ENCODE measurements around the gene QSER1. TPM values are rescaled to one million over a fixed set of nuclear protein-coding genes. Genes with fewer than 3 reads are reported as not detected.

Gene QSER1
- total and polyA plus RNA-seq, 10 of the 15 experiments (the other 5 are each of a cell fraction or from before 2014, with no cell fraction given): 2.1 to 15.0 (median 9.4) TPM

- TF ChIP-seq ZNF217 (IDR thresholded peaks at IDR 0.05) (no peak), CBX3 (IDR thresholded peaks at IDR 0.05; ENCODE audit: borderline replicate concordance, low read depth) (no peak), POLR2AphosphoS2 (IDR thresholded peaks at IDR 0.05; ENCODE audit: low read depth, low read length) (no peak), KDM1A (IDR thresholded peaks at IDR 0.05; ENCODE audit: borderline replicate concordance) (no peak)
Measured at GRCh38 chr11:32908619-32909018, 16.0 kb downstream of the QSER1 start (continued).

- WGBS (ENCODE audit: insufficient coverage, insufficient replicate concordance, low lambda C conversion rate, missing lambda C conversion rate): 99% methylated on average over 3 of the region's 3 CpGs
- no TSS peak for BruUV-seq (replicated peaks)
- H3K79me2 ChIP-seq (ENCODE audit: control insufficient read depth, insufficient read depth, low read length): peaks cover 28% of the 10 kb centered on the region
- ChIA-PET POLR2A (interaction anchor here (0.8 kb wide), 1 partner anchor 38 kb away, joined by 3 read pairs; no protein-coding TSS in a partner anchor), SMC1A (ENCODE audit: uncharacterized antibody, unreplicated experiment) (no interaction called here), CTCF (no interaction called here), RAD21 (ENCODE audit: unreplicated experiment) (no interaction called here)
- no peak overlapping the region for H3K27ac ChIP-seq (ENCODE audit: control insufficient read depth, insufficient read depth)
- H3K36me3 ChIP-seq (ENCODE audit: control insufficient read depth in 2 of 2, insufficient read depth in 2 of 2, low read length in 1 of 2): no peaks in the 10 kb centered on the region; a peak in 1 of 4 replicates
- no peak overlapping the region for H3K4me2 ChIP-seq (ENCODE audit: control insufficient read depth, insufficient read depth)
- no peak overlapping the region for H3K9ac ChIP-seq (ENCODE audit: control insufficient read depth, insufficient read depth, low read length)
- no peaks in the 10 kb centered on the region for H3K4me1 ChIP-seq (ENCODE audit: control insufficient read depth, insufficient read depth, low read length)
- H2AFZ ChIP-seq (ENCODE audit: control insufficient read depth, low read depth, low read length): no peak overlapping the region
- no peak overlapping the region for H3K4me3 ChIP-seq
- DNase-seq (ENCODE audit: low read depth, low spot score): no peak
- in situ Hi-C loops (cut with MboI): no loop called here
- H3K9me3 ChIP-seq (replicated peaks; ENCODE audit: control insufficient read depth, insufficient read depth, low read length): peaks cover 2% of the 10 kb centered on the region; the same call in 1 of the 3 replicates
- intact Hi-C loops (cut with micrococcal nuclease; ENCODE audit: unreplicated experiment): no loop called here
- TF ChIP-seq RB1 (IDR thresholded peaks at IDR 0.05; ENCODE audit: borderline replicate concordance) (no peak), SP1 (IDR thresholded peaks at IDR 0.05; ENCODE audit: low read depth, low read length) (no peak), CHD1 (IDR thresholded peaks at IDR 0.05; ENCODE audit: low read depth, low read length) (no peak), MTA2 (IDR thresholded peaks at IDR 0.05; ENCODE audit: low read depth) (no peak), ZNF207 (IDR thresholded peaks at IDR 0.05; ENCODE audit: borderline replicate concordance) (no peak), BRCA1 (IDR thresholded peaks at IDR 0.05; ENCODE audit: low read depth, low read length) (no peak), TBL1XR1 (IDR thresholded peaks at IDR 0.05; ENCODE audit: low read depth, low read length) (no peak), GABPA (IDR thresholded peaks at IDR 0.05; ENCODE audit: low read depth) (no peak), JUND (IDR thresholded peaks at IDR 0.05; ENCODE audit: low read depth, low read length) (no peak), CHD2 (IDR thresholded peaks at IDR 0.05; ENCODE audit: borderline replicate concordance, low read depth, low read length) (no peak), YBX1 (IDR thresholded peaks at IDR 0.05) (no peak), TARDBP (IDR thresholded peaks at IDR 0.05; ENCODE audit: borderline replicate concordance) (no peak), MTA3 (IDR thresholded peaks at IDR 0.05; ENCODE audit: borderline replicate concordance, low read length) (no peak), BCL11A (IDR thresholded peaks at IDR 0.05; ENCODE audit: low read depth, low read length) (no peak), WRNIP1 (IDR thresholded peaks at IDR 0.05; ENCODE audit: borderline replicate concordance, low read depth, low read length) (no peak), HCFC1 (IDR thresholded peaks at IDR 0.05; ENCODE audit: low read length) (no peak), PAX5 (IDR thresholded peaks at IDR 0.05; ENCODE audit: borderline replicate concordance, low read depth, low read length) (no peak)
- ATAC-seq: no peak
- H3K27me3 ChIP-seq (replicated peaks in 1 of 2; ENCODE audit: control insufficient read depth in 2 of 2, insufficient read depth in 2 of 2, low read length in 1 of 2): no peaks in the 10 kb centered on the region
- no peak for FAIRE-seq
- H4K20me1 ChIP-seq (ENCODE audit: control insufficient read depth, insufficient read depth): no peaks in the 10 kb centered on the region
Measured at GRCh38 chr11:32911413-32911812, 18.8 kb downstream of the QSER1 start.

Data from GM12878 (cell line).